ENCODE results near the gene MCHR1. TPM values are rescaled to one million over a fixed set of nuclear protein-coding genes. Genes with fewer than 3 reads are reported as not detected.

Gene MCHR1
- polyA plus RNA-seq, 3 donors = 0.05 to 0.09 TPM; not detected in 1

DNA sequence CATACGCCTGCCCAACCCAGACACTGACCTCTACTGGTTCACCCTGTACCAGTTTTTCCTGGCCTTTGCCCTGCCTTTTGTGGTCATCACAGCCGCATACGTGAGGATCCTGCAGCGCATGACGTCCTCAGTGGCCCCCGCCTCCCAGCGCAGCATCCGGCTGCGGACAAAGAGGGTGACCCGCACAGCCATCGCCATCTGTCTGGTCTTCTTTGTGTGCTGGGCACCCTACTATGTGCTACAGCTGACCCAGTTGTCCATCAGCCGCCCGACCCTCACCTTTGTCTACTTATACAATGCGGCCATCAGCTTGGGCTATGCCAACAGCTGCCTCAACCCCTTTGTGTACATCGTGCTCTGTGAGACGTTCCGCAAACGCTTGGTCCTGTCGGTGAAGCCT, 2.2 kb downstream of the MCHR1 start:
- no peak for TF ChIP-seq CTCF (IDR thresholded peaks at IDR 0.05)
- H3K9me3 Mint-ChIP-seq = no peaks in the 10 kb centered on the region
- 98% methylated on average over 19 of the region's 19 CpGs for WGBS (ENCODE audit: insufficient coverage)
- Histone ChIP-seq H3K4me1 (ENCODE audit: control insufficient read depth in 1 of 2, insufficient read depth in 2 of 2, low read length in 2 of 2) (peaks cover 4 to 8% of the 10 kb centered on the region in 2 donors), H2AFZ (ENCODE audit: insufficient read depth, low read depth, low read length, poor library complexity, severe bottlenecking) (no peak overlapping the region), H3K4me3 (replicated peaks in 1 of 3; ENCODE audit: low read depth in 2 of 3, low read length in 3 of 3) (no peak overlapping the region), H3K4me2 (replicated peaks; ENCODE audit: extremely low read depth, low read length, poor library complexity, severe bottlenecking) (no peak overlapping the region), H4K20me1 (ENCODE audit: insufficient read depth, low read length) (no peaks in the 10 kb centered on the region), H3K79me2 (ENCODE audit: insufficient read depth, low read length) (no peaks in the 10 kb centered on the region), H3K27me3 (ENCODE audit: control insufficient read depth in 2 of 2, insufficient read depth in 2 of 2, low read length in 2 of 2) (peaks cover 9 to 20% of the 10 kb centered on the region in 2 donors), H3K36me3 (replicated peaks in 1 of 2; ENCODE audit: control insufficient read depth in 1 of 2, insufficient read depth in 2 of 2, low read length in 2 of 2) (no peaks in the 10 kb centered on the region), H3K9me3 (replicated peaks in 1 of 2; ENCODE audit: control insufficient read depth in 1 of 2, insufficient read depth in 1 of 2, low read length in 2 of 2) (no peaks in the 10 kb centered on the region), H3K9ac (ENCODE audit: insufficient read depth, low read length, poor library complexity, severe bottlenecking) (no peak overlapping the region), H3K27ac (ENCODE audit: low read depth in 1 of 2, low read length in 2 of 2) (no peak overlapping the region)
- intact Hi-C loops (cut with micrococcal nuclease) = no loop called here
- H3K4me1 Mint-ChIP-seq = peaks cover 9% of the 10 kb centered on the region
- DNase-seq = no peak
- H3K4me3 Mint-ChIP-seq = no peak overlapping the region
- H3K27ac Mint-ChIP-seq = peak overlapping the region in 3 of 7 donors; percentile 4 to 42 (median 30)
- H3K27me3 Mint-ChIP-seq (ENCODE audit: low read depth in 3 of 3) = peaks cover 29 to 31% (median 30%) of the 10 kb centered on the region in 3 donors
- H3K36me3 Mint-ChIP-seq = no peaks in the 10 kb centered on the region

GRCh38 chr22:40684728-40685127, 5.4 kb downstream of the MCHR1 start:
- no peaks in the 10 kb centered on the region for H3K36me3 ChIP-seq (replicated peaks in 1 of 2; ENCODE audit: control insufficient read depth in 1 of 2, insufficient read depth in 2 of 2, low read length in 2 of 2)
- Mint-ChIP-seq H3K4me3 (no peak overlapping the region), H3K27ac (no peak overlapping the region), H3K27me3 (ENCODE audit: low read depth in 3 of 3) (peaks cover 16 to 19% (median 18%) of the 10 kb centered on the region in 3 donors), H3K4me1 (peaks cover 8% of the 10 kb centered on the region), H3K9me3 (no peaks in the 10 kb centered on the region), H3K36me3 (no peaks in the 10 kb centered on the region)
- DNase-seq = no peak
- no peaks in the 10 kb centered on the region for H3K9me3 ChIP-seq (replicated peaks in 1 of 2; ENCODE audit: control insufficient read depth in 1 of 2, insufficient read depth in 1 of 2, low read length in 2 of 2)
- no peak overlapping the region for H3K4me2 ChIP-seq (replicated peaks; ENCODE audit: extremely low read depth, low read length, poor library complexity, severe bottlenecking)
- H3K27ac ChIP-seq (ENCODE audit: low read depth in 1 of 2, low read length in 2 of 2) = no peak overlapping the region
- H3K9ac ChIP-seq (ENCODE audit: insufficient read depth, low read length, poor library complexity, severe bottlenecking) = no peak overlapping the region
- H3K4me1 ChIP-seq (ENCODE audit: control insufficient read depth in 1 of 2, insufficient read depth in 2 of 2, low read length in 2 of 2) = peaks cover 4 to 8% of the 10 kb centered on the region in 2 donors
- peaks cover 6 to 9% of the 10 kb centered on the region in 2 donors for H3K27me3 ChIP-seq (ENCODE audit: control insufficient read depth in 2 of 2, insufficient read depth in 2 of 2, low read length in 2 of 2)
- intact Hi-C loops (cut with micrococcal nuclease) = no loop called here
- H3K4me3 ChIP-seq (replicated peaks in 1 of 3; ENCODE audit: low read depth in 2 of 3, low read length in 3 of 3) = no peak overlapping the region
- no peak for TF ChIP-seq CTCF (IDR thresholded peaks at IDR 0.05)
- H4K20me1 ChIP-seq (ENCODE audit: insufficient read depth, low read length) = no peaks in the 10 kb centered on the region
- no peaks in the 10 kb centered on the region for H3K79me2 ChIP-seq (ENCODE audit: insufficient read depth, low read length)
- no peak overlapping the region for H2AFZ ChIP-seq (ENCODE audit: insufficient read depth, low read depth, low read length, poor library complexity, severe bottlenecking)
- no CpG with 5 or more reads among the region's 9 CpGs for WGBS (ENCODE audit: insufficient coverage)

All from CD14-positive monocyte (primary cell).